Keratinocyte (primary cell): ENCODE measurements around the gene CTCFL.

Experiments
- CTCF ChIP-seq, 3 experiments: IDR thresholded peaks in 1 of 3; conservative IDR thresholded peaks in 1 of 3; optimal IDR thresholded peaks in 1 of 3; 2 replicates in 2 of 3; 3 replicates in 1 of 3; pipeline versions ENCODE3 to v1.5.1; 2011; ENCODE audit warnings: low read length in 3 of 3, mild to moderate bottlenecking in 3 of 3, moderate library complexity in 2 of 3, control low read depth in 1 of 3, inconsistent platforms in 1 of 3; ENCODE audit not compliant: insufficient read depth in 2 of 3; ENCODE audit errors: extremely low read depth in 1 of 3
- EZH2 ChIP-seq: IDR thresholded peaks from one replicate; pipeline ENCODE4 v1.6.1; 2012; ENCODE audit warnings: inconsistent platforms, mild to moderate bottlenecking, low read length, moderate library complexity

DNA sequence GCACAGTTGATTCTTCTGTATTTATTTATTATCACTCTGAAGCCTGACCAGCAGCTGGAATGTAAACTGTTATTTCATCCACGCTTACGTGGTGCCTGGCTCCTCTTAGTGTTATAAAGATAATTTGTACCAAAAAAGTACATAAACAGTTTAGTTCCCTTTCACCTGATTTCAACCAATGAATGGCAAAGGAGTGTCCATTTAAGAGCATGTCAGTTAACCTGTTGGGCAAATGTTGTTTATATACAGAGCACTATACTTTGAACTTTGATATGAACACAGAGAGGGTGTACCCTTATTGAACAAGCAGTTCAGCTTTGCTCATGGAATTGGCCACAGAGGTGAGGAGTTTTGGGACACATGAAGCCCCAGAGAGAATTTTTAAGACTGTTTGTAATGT lies 7.2 kb upstream of the CTCFL start:
- TF ChIP-seq CTCF (optimal IDR thresholded peaks at IDR 0.05 in 1 of 3, IDR thresholded peaks at IDR 0.05 in 1 of 3, conservative IDR thresholded peaks at IDR 0.05 in 1 of 3; ENCODE audit: extremely low read depth in 1 of 3, insufficient read depth in 2 of 3, low read length in 3 of 3) = no peak
- TF ChIP-seq EZH2 = no peak
